Stimulated activated CD8-positive, alpha-beta memory T cell treated with anti-CD3 and anti-CD28 coated beads, Interleukin-12 subunit alpha, Interleukin-12 subunit beta, amount 100 ng/mL, for 24 hours (primary cell): ENCODE measurements around the gene BAG3.

Experiments used
- DNase-seq: peaks from one replicate; pipeline ENCODE4 v3.0.0-alpha.2; 2020; ENCODE audit errors: extremely low read depth

BAG3 gene

GRCh38 chr10:119667562-119668328 is 16.6 kb downstream of the BAG3 start:
- DNase-seq, result no peak

DNA sequence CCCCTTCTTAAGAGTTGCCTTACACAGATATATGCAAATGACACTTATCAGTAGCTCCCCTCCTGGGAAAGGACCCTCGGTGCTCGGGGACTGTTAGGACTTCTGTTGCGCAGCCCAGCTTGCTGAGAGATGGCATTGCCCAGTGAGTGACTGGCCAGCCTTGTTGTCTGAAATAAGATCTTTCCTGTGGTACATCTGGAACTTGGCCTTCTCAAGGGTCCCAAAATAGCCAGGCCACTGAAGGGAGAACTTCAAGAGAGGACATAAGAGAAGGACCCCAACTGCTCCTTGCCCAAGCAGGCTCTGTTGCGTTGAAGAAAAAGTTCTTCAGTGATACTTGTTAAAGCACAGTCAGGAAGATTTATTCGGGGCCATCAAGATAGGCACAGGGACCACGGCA is 17.3 kb downstream of the BAG3 start:
- DNase-seq, result no peak

DNA sequence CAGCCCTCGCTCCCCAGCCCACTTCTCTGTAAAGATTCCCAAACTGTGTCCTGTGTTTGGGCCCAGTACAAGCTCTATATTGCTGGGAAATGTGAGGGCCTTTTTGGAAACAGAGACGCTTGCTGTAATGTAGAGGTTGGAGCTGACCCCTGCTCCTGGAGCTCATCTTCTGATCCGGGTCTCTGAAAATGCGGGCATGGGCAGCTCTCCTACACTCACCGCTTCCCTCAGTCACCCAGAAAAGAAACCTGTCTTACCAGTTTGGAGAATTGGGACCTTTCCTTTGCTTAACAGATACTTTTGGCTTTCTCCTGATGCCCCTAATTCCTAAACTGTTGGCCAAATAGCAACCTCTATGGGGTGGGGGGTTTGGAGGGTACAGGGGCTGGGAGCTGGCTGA is 18.2 kb downstream of the BAG3 start:
- DNase-seq, result no peak

- no peak for DNase-seq
Measured at GRCh38 chr10:119669975-119670640, 18.9 kb downstream of the BAG3 start.

- no peak for DNase-seq
Measured at GRCh38 chr10:119670717-119671116, 19.5 kb downstream of the BAG3 start.

GRCh38 chr10:119671381-119671780 is 20.2 kb downstream of the BAG3 start:
- DNase-seq, result no peak

DNA sequence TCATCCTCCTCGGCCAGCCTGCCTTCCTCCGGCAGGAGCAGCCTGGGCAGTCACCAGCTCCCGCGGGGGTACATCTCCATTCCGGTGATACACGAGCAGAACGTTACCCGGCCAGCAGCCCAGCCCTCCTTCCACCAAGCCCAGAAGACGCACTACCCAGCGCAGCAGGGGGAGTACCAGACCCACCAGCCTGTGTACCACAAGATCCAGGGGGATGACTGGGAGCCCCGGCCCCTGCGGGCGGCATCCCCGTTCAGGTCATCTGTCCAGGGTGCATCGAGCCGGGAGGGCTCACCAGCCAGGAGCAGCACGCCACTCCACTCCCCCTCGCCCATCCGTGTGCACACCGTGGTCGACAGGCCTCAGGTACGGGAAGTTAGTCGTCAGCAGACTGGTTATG is 21.1 kb downstream of the BAG3 start:
- DNase-seq, result no peak

DNA sequence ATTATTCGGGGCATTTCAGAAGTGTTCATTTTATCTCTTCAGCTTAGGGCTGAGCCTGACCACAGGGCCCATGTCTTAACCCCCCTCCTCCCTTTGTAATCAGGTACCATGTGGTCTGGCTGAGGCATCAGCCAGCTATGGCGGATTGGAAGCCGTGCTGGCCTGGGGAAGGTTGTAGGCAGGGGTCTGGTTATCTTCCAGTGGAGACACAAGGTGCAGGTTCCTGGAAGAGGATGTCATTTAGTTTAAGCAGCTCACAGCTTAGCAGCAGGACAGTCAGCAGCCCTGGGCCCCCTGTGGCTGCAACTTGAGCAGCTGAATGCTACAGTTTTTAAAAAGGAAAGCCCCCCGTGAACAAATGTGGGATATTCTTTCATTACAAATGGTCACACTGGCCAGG is 22.1 kb downstream of the BAG3 start:
- no peak for DNase-seq

GRCh38 chr10:119675483-119676170 is 24.4 kb downstream of the BAG3 start:
- no peak for DNase-seq

DNA sequence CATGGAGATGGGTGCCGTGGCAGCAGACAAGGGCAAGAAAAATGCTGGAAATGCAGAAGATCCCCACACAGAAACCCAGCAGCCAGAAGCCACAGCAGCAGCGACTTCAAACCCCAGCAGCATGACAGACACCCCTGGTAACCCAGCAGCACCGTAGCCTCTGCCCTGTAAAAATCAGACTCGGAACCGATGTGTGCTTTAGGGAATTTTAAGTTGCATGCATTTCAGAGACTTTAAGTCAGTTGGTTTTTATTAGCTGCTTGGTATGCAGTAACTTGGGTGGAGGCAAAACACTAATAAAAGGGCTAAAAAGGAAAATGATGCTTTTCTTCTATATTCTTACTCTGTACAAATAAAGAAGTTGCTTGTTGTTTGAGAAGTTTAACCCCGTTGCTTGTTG is 25.9 kb downstream of the BAG3 start:
- no peak for DNase-seq

DNA sequence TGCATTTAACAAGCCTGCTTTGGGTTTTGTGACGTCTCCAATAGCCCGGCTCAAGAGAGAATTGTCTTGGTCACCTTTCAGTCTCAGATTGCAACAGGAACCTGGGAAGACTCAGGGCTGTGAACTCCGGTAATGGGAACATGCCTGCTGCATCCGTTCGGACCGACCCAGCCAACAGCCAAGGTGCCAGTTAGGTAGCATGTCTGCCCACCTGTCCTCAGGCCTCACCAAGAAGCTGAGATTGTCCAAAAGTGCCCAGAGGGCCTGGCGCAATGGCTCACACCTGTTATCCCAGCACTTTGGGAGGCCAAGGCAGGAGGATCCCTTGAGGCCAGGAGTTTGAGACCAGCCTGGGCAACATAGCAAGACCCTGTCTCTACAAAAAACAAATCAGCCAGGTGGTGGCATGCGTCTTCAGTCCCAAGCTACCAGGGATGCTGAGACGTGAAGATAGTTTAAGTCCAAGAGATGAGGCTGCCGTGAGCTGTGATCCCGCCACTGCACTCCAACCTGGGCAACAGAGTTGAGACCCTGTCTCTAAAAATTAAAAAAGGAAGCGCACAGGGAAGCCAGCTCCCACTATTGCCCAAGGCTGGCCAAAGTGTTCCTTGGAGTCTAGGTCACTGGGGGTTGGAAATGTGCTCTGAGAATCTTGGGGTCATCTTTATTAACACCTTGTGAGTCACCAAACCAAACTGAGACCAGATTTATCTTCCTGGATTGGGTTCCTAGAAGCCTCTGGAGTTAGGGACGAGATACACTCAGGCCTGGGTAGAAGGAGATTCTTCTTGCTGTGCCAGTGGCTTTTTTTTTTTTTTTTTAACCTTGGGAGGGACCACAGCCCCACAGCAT is 26.9 kb downstream of the BAG3 start:
- no peak for DNase-seq

GRCh38 chr10:119679480-119679829 is 28.3 kb downstream of the BAG3 start:
- no peak for DNase-seq

DNA sequence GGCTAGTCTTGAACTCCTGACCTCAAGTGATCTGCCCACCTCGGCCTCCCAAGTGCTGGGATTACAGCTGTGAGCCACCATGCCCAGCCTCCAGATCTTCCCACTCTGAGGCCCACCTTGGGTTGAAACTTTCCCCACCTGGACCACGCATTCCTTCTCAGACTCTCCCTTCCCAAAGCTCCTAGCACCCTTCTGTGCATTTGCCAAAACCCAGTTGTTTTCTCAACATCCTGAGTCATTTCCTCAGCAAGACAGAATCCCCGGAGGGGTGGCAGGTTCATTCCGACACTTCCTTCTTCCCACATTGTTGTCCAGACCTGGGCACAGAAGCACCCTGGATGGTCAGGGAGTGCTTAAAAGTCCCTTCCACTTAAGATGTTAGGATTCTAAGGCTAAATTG is 28.9 kb downstream of the BAG3 start:
- DNase-seq, result no peak

- no peak for DNase-seq
Measured at GRCh38 chr10:119680650-119681081, 29.5 kb downstream of the BAG3 start.

- DNase-seq, result peak; percentile 62
Measured at GRCh38 chr10:119686465-119687191, 35.4 kb downstream of the BAG3 start.

DNA sequence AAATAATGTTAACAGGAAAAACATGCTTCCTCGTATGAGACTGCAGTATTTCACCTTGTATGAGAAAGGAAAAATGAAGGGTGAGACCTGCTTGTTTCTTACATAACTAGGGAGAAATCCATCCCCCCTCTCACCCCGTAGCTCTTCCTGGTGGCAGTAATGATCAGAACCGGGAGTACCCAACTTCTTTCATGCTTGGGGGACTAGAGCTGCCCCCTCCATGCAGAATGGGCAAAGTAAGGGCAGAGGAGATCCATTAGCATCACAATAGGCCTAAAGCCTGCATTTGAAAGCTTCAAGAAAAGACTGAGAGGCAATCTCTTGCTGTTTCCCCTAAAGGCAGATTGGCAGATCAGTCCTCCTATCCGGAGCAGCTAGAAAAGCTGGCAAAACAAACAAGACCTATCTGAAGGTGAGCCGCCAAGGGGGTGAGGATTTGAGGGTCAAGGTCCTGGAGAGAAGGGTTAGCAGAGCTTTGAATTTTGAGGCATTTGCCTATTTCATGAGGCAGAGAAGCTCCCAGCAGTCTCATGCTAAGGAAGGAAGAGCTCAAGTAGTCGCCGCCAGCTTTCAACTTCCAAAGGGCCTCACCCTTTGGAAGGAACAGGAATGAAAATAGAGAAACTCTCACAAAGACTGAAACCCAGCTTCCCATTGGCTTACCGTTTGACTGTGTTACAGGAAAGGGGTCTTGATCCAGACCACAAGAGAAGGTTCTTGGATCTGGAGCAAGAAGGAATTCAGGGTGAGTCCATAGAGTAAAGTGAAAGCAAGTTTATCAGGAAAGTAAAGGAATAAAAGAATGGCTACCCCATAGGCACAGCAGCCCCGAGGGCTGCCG is 36.2 kb downstream of the BAG3 start:
- no peak for DNase-seq

GRCh38 chr10:119688033-119688508 is 36.9 kb downstream of the BAG3 start:
- DNase-seq, result no peak

DNA sequence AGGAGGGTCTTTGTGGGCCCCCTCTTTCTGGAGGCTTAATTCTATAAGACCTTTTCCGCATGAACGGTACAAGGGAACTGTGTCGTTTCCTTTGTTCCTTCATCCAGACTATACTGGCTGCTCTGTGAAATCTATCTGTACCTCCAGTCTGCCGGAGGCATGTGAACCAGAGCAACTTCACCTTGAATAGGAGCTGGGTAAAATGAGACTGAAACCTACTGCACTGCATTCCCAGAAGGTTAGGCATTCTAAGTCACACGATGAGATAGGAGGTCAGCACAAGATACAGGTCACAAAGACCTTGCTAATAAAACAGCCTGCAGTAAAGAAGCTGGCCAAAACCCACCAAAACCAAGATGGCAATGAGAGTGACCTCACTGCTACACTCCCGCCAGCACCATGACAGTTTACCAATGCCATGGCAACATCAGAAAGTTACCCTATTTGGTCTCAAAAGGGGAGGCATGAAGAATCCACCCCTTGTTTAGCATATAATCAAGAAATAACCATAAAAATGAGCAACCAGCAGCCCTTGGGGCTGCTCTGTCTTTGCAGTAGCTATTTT is 37.9 kb downstream of the BAG3 start:
- DNase-seq, result no peak

- no peak for DNase-seq
Measured at GRCh38 chr10:119691726-119692125, 40.5 kb downstream of the BAG3 start.
